ENCODE measurements around the gene LPGAT1.

LPGAT1 gene

DNA sequence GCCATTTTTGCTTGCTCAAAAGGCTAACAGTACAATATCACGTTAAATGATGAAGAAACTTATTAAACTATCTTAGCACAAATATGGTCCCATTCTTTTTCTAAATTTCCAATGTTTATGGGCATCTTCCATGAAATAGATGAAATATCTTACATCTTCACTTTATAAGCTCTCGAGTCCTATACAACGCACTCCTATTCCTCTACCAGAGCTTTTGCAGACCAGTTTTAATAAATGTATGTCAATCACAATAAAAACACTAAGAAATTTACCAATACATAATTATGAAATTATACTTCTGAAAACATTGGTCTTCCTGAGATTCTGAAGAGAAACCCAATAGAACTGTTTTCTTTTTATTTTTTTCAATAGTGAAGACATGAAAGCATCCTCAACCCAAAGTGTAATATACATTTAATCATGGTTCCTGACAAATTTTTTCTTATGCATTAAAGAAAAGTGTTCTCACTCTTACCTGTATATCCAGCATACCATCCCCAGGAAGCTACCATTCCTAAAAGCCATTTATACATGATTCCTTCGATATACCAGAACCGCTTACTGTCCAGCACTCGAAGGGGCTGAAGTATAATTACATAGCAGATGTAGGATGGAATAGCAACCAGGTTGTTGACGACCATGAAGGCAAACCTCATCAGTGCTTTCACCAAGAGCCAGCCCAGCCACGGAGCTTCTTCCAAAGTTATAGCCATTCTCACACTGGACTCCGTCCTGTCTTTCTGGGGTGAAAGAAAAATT lies 1.8 kb downstream of the LPGAT1 start:
- DNase-seq (ENCODE audit: low read depth, low spot score) = no peak

DNA sequence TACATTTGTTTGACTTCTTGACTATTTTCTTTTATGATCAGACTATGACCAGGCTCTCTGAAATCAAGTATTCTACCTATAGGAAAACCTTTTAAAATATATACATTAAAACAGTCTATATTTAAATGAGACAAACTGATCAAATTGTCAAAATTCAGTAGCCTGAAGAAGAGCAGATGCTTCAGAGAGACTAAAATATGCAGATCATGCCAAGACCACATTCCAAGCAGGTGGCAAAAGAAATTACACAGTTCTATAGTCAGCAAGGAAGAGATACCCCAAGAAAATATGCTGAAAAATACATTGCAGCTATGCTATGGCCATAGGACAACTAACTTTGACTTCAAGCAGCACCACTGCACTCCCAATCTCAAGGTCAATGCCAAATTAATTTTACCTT lies 3.5 kb downstream of the LPGAT1 start:
- DNase-seq (ENCODE audit: low read depth, low spot score) = no peak

GRCh38 chr1:211825980-211826379 lies 4.6 kb downstream of the LPGAT1 start:
- no peak for DNase-seq (ENCODE audit: low read depth, low spot score)

DNA sequence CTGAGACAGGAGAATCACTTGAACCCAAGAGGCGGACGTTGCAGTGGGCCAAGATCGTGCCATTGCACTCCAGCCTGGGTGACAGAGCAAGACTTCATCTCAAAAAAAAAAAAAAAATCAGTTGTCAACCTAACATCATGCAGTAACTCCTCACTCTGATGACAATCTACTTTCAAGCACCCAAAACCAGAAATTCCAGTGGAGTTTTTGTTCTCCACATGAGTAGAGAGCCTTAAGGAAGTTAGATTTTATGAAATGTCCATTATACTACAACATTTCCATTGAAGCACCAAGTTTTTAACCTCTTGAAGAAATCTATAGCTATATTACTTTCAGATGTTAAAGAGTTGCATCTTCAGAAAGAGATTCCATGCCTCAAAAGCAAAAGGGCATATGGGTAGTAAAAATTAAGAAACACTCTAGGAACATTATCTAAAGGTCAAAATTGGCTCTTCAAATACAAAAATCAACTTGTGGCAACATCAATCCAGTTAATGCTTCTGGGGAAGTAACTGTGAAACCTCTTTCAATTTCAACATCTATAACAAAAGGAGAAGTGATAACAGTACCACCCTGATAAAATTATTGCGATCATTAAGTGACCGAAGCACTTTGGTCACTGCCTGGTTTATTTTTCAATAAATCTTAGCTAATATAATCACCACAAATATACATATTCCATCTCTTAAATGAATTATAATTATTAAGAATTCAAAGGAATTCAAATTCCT lies 7.7 kb downstream of the LPGAT1 start:
- DNase-seq (ENCODE audit: low read depth, low spot score) = no peak

GRCh38 chr1:211816586-211816985 lies 14.0 kb downstream of the LPGAT1 start:
- DNase-seq (ENCODE audit: low read depth, low spot score) = no peak

GRCh38 chr1:211814313-211814712 lies 16.2 kb downstream of the LPGAT1 start:
- DNase-seq (ENCODE audit: low read depth, low spot score) = no peak

DNA sequence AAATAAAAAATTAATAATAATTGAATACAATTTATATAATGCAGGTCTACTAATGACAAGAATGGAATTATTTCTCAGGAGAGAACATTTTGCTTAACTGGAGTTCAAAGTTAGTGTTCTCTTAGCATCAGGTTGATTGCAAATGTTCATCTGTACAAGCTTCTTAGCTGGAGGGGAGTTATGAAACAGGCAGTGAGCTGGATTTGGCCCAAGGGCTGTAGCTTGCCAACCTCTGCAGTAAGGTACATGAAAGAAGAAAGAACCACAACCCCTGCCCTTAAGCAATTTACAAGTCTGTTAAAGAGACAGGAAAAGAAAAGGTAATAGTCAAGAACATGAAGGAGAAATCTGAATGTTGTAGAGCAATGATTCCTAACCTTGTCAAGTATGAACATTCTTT lies 17.0 kb downstream of the LPGAT1 start:
- DNase-seq (ENCODE audit: low read depth, low spot score) = no peak

GRCh38 chr1:211812584-211812983 lies 18.0 kb downstream of the LPGAT1 start:
- no peak for DNase-seq (ENCODE audit: low read depth, low spot score)

DNA sequence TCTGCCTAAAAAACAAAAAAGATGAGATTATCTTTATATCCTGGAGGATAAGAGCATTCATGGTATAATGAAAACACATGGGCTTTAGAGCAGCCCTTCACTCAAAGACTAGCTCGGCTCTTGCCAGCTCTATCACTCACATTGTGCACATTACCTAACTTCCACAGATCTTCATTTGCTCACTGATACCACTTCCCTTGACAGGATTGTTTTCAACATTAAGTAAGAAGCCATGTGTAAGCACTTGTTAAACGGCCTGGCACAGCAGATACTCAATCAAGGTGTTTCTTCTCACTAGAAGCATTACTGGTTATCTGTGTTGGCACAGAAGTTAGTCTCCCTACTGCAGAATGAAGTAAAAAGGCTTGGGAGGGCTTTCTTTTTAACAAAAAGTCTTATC lies 18.7 kb downstream of the LPGAT1 start:
- no peak for DNase-seq (ENCODE audit: low read depth, low spot score)

- no peak for DNase-seq (ENCODE audit: low read depth, low spot score)
These were observed 19.4 kb downstream of the LPGAT1 start for GRCh38 chr1:211811126-211811525.

- DNase-seq (ENCODE audit: low read depth, low spot score) = no peak
These were observed 22.1 kb downstream of the LPGAT1 start for GRCh38 chr1:211808475-211808874.

GRCh38 chr1:211804915-211805314 lies 25.6 kb downstream of the LPGAT1 start:
- no peak for DNase-seq (ENCODE audit: low read depth, low spot score)

- no peak for DNase-seq (ENCODE audit: low read depth, low spot score)
These were observed 29.5 kb downstream of the LPGAT1 start for GRCh38 chr1:211800925-211801607.

GRCh38 chr1:211797994-211798393 lies 32.6 kb downstream of the LPGAT1 start:
- no peak for DNase-seq (ENCODE audit: low read depth, low spot score)

- DNase-seq (ENCODE audit: low read depth, low spot score) = no peak
These were observed 38.6 kb downstream of the LPGAT1 start for GRCh38 chr1:211791979-211792378.

- no peak for DNase-seq (ENCODE audit: low read depth, low spot score)
These were observed 40.7 kb downstream of the LPGAT1 start for GRCh38 chr1:211789641-211790464.

- no peak for DNase-seq (ENCODE audit: low read depth, low spot score)
These were observed 41.9 kb downstream of the LPGAT1 start for GRCh38 chr1:211788626-211789025.

DNA sequence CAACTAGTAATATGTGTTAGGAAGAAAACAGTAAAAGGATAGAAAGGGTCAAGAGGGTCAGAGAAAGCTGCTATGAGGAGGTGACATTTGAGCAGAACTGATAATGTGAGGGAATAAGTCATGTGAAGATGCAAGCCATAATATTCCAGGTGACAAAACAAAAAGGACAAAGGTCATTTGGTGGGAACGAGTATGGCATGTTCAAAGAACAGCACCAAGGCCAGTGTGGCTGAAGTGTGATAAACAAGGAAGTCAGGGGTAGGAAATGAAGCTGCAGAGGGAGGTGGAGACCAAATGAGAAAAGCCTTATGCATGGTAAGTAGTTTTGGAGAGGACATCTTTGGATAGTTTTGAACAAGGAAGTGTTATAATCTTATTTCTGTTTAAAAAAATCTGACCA lies 46.7 kb downstream of the LPGAT1 start:
- DNase-seq (ENCODE audit: low read depth, low spot score) = no peak

DNA sequence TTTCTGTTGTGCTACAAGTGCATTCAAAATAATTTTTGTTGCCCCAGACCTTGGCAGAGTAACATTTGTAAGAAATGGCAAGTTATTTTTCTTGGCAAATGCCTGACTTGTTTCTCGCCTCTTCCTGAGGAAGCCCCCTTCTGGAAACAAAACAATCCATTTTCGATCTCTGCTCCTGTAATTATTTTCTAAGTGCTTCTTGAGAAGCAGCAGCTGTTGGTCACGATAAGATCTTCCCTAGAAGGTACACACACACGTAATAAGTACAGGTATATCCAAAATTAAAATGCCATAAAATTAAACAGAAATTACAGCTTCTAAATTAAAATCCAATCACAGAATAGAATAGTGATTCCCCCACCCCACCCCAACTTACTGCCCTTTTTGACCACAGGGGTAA lies 47.3 kb downstream of the LPGAT1 start:
- DNase-seq (ENCODE audit: low read depth, low spot score) = no peak

DNA sequence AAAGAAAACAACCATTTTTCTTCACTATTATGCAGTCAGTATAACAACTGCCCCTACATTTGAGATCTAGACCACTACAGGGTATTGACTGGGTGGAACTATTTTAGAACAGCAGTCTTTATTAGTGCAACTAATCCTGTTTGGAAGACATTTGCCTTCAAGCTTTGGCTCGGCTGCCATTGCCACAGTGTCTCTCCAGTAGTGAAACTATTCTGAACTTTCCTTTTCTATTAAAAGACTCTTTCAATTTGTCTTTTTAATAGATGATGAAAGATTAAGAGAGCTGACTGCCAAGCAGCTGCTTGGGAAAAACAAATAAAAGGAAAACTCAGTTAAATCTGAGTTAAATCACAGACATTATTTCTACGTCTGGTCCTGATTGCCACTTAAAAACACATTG lies 49.3 kb downstream of the LPGAT1 start:
- no peak for DNase-seq (ENCODE audit: low read depth, low spot score)

DNA sequence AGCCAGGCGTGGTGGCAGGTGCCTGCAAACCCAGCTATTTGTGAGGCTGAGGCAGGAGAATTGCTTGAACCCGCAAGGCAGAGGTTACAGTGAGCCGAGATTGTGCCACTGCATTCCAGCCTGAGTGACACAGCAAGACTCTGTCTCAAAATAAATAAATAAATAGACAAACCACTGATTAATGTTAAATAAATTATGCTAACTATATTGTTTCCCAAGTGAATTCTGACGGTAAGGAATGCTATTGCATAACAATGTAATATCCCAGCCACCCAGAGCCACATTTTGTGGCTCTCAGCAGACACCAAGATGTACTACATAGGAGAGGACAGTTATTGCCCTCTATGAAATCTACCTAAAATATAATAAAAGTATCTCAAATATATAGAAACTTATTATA lies 55.4 kb downstream of the LPGAT1 start:
- no peak for DNase-seq (ENCODE audit: low read depth, low spot score)

DNA sequence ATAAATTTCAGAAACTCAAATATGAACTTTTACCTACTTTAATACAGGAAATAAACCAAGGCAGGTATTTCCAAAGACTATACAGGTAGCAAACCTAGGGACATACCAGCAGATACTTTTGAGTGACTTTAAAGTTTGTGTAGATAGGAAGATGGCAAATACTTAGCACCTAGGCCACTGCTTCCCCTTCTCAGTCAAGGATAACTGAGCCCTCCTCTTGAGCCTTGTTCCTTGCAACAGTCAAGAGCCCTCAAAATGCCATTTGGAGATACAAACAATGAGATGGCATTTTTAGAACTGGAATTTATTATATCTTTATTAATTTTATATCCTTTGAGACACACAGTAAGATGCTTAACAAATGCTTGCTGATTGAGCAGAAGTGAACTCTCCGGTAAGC lies 65.9 kb downstream of the LPGAT1 start:
- DNase-seq (ENCODE audit: low read depth, low spot score) = no peak
